HG02763 (cell line): Measurements from ENCODE around the gene MDFI.

ENCODE experiments used
- ATAC-seq: cut with Tn5 transposase; IDR thresholded peaks from one replicate; pipeline ENCODE4 v1.9.1; 2021; ENCODE audit warnings: mild to moderate bottlenecking, moderate library complexity; ENCODE audit not compliant: unreplicated experiment

MDFI gene

DNA sequence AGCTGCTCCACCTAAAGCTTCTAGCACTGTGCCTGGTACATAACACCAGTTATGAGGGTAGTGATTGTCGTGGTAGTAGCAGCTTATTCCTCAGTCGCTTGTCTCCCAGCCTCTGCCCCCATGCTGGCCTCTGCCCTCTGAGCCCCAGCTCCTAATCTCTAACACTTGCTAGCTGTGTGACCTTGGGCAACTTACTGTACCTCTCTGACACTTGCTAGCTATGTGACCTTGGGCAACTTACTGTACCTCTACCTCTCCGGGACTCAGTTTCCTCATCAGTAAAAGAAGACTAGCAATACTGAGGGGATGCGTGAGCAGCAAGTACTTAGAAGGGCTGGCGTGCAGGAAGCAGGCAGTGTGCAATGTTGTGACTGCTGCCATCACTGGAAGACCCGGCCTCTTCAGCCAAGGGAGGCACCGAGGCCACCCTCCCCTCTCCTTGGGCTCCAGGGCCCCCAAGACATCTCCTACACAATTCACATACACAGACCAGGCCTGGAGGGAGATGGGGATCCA, 9.9 kb downstream of the MDFI start:
- no peak for ATAC-seq

DNA sequence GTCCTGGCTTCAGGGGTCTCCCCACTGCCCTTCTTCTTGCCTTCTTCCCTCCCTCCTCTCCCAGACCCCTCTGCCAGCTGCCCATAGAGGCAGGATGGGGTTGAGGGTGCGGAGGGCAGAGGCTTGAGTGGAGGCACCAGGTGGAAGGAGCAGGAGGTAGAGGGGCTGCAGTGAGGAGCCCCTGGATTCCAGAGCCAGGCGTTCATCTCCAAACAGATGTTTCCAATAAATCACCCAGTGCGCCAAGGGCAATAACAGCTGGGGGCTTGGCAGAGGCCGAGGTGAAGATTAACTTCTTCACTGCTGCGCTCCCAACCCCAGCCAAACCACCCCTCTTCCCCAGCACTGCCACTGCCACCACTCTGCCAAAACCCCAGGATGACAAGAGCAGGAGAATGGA, 10.7 kb downstream of the MDFI start:
- no peak for ATAC-seq

DNA sequence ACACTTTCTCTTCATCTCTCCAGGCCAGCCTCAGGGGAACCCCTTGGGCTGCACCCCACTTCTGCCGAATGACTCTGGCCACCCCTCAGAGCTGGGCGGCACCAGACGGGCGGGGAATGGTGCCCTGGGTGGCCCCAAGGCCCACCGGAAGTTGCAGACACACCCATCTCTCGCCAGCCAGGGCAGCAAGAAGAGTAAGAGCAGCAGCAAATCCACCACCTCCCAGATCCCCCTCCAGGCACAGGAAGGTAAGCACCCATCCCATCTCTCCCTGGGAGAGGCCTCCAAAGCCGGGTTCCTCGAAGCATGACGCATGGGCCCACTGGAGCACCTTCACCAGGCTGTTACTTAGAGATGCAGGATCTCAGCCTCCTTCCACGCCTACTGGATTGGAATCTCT, 11.3 kb downstream of the MDFI start:
- ATAC-seq = no peak

DNA sequence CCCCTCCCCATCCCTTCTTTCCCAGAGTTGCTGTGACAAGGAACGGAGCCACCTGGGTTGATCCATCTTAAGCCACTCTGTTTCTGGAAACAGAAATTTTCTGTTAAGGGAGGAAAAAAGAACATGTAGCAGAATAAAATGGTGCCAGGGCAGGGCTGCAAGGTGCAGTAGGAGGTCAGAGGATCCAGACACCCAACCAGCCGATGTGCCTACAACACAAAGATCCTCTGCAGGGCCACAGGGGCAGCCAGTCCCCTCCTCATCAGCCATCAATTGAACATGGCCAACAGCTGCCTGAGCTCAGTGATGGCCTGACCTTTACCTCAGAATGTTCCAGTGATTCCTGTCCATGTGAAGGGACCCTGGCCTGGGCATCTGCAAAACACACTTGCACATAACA, 11.9 kb downstream of the MDFI start:
- no peak for ATAC-seq

DNA sequence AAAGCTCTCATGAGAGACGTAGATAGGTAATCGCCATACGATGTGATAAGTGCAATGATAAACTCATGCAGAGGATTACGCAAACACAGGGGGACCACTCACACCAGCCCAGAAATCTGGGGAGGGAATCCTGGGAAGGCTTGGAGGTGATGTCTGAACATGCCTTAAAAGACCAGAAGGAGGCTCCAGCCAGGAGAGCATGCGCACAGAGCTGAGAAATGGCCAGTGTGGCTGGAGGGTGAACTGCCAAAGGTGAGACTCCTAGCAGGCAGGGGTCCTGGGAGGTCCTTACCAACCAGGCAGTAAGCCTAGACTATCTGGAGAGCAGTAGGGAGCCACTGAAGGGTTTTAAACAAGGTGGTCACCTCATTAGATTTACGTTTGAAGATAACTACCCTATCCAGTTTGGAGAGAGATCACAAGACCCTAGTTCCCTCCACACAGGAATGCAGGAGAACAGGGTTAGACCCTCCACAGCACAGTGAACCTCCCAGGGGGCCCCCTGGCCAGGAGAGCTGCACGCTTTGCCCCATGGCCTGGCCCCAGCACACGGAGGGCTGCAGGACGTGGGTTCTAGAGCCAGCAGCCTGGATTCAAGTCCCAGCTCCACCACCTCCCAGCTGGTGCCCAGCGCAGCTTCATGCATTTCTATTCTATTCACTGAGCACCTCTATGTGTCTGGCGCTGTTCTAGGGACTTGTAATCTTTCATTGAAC, 13.1 kb downstream of the MDFI start:
- ATAC-seq = no peak

DNA sequence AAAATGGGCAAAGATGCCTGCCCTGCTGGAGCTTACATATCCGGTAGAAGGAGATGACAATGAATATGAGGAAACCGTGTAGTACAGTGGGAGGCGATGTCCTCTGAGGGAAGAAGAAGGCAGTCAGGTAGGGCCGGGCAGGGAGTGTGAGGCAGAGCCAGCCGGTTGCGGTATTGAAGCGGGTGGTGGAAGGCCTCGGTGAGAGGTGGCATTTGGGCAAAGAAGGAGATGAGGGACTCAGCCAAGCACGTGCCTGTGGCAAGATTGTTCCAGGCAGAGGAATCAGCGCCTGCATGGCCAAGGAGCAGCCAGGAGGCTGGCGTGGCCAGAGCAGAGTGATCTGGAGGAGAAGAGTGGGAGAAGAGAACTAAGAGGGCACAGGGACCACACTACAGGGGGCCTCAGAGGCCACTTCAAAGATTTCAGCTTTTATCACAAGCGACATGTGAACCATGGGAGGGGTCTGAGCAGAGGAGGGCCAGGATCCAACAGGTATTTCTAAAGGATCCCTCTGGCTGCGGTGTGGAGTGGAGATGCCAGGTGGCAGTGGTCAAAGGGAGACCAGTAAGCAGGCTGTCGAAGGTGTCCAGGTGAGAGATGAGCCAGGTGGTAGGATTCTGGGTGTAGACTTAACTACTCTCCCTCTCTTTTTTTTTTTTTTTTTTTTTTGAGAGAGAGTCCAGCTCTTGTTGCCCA, 13.8 kb downstream of the MDFI start:
- ATAC-seq = no peak

DNA sequence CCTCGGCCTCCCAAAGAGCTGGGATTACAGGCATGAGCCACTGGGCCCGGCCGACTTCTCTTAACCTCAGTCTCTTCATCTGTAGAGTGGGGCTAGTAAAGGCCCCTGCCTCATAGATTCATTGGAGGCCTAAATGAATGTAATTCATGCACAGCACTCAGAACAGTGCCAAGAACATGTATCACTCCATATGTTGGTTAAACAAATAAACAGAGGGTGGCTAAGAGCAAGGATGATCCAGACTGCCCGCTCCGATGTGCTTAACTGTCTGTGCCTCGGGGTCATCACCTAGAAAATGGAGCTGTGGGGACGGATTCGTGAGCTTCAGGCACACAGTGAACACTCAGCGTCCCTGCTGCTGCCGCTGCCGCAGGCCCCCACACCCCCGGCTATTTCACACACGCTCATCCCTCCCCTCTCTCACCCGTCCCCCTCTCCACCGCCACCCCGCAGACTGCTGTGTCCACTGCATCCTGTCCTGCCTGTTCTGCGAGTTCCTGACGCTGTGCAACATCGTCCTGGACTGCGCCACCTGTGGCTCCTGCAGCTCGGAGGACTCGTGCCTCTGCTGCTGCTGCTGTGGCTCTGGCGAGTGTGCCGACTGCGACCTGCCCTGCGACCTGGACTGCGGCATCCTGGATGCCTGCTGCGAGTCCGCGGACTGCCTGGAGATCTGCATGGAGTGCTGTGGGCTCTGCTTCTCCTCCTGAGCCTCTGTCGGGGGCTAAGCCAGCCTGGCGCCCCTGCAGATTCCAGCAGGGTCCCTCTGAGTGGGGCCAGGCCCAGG, 14.8 kb downstream of the MDFI start:
- ATAC-seq = no peak

DNA sequence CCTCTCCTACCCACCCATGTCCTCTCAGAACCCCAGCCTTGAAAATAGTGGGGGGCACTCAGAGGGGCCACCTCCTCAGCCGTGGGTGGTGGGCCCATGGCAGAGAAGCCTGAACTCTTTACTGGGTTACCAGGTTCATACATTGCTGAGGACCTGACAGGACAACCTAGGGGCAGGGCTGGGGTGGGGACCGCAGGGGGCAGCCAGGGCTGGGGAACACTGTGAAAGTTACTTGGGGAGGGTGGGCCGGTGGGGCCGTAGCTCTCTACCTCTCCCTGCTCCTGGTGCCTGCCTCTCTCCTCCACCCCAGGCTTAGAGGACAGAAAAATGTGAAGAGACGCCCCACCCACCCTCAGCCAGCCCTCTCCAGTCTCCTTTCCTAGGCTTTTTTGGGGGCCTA, 15.4 kb downstream of the MDFI start:
- no peak for ATAC-seq

DNA sequence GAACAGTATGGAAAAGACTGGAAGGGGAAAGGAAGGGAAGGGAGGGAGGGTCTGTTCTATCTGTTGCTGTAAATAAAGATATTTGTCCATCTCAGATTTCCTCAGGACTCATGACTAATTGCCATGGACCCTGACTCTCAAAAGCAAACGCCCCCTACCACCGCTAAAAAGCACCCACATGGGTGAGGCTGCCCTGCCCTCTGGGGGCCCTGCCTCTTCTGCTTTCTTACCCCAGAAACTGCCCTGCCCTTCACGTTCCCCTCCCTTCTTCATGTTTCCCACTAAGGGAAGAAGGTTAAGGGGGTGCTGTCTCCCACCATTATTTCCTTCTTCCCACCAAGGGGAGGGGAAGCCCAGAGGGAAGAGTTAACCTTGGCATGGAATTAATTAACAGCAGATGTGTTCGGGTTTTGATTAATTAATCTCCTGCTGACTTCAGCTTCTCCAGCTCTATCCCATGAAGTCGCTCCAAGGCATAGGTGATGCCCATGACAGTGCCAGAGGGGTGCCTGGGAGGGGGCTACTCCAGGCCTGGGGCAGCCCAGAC, 16.0 kb downstream of the MDFI start:
- ATAC-seq = no peak

DNA sequence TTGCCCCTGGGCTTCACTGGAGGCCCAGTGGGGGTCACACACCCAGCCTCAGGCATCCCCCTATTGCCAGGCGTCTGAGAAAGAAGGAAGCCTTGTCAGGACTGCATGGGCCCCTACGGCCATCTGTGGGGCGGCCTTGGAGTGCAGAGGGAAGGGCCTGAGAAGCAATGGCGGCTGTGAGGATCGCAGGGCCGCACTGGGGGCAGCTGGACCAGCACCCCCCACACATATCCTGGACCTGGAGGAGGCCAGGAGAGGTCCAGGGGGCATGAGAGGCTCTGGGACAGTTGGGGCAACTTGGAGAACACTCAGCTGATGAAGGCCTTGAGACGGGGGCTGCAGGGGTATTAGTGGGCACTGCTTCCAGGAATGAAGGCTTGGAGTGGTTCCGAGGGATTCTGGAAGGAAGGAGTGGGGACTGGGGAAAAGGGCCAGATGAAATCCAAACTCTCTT, 16.5 kb downstream of the MDFI start:
- no peak for ATAC-seq

DNA sequence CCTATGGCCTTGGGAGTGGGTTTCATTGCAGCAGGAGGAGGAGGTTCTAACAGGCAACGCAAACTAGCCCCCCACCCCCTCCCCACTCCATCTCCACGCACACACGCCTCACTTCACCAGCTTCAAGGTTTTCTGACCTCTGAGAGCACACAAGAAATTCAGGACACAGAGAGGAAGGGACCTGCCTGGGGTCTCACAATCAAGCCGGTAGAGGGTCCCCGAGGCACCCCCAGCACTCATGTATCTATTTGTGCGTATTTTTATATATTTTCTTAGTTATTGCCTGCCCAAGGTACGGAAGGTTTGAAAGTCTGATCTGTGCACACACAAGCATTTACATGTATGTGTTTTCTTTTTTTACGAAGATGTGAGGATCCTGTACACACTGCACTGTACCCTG, 16.9 kb downstream of the MDFI start:
- ATAC-seq = no peak

DNA sequence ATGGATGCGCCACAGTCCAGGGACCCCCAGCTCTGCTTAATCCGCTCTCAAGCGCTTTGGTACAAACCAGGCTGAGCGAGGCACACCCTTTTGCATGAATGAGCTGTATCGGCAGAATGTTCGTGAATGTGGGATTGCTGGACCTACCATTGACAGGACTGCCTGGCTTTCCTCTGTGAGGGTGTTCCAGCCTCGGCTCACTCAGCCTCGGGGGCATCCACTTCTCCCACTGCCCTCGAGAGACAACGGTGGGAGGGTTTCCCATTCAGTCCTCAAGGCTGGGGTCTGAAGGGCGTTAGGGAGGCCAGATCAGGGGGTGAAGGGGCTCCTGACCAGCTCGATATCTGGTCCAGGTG, 17.4 kb downstream of the MDFI start:
- ATAC-seq = no peak

DNA sequence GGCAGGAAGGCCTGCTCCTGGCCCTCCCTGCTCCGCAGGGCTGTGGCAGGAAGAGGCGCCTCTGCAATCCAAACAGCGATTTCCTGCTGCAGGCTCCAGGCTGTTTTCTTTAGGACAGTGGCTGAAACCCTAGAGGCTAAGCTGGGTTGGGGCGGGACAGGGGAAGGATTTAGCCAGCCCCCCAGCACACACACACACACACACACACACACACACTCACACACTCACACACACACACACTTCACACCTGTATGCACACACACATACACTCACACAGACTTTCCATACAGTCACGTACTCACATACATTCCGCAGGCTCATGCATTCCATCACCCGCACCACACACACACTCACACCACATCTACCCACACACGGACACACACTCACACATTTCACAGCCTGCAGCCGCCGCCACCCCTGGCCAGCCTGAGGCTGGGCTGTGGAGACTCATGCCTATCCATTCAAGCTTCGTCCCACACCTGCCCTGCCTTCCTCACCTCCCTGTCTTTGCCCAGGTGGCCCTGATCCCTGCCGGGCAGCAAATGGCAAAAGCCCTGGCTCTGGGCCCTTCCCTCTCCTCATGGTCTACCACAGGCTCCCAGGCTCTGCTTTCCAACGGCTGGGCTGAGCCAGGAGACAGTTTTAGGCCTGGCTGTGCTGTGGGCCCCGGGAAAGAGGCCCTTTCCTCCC, 17.9 kb downstream of the MDFI start:
- ATAC-seq = no peak

DNA sequence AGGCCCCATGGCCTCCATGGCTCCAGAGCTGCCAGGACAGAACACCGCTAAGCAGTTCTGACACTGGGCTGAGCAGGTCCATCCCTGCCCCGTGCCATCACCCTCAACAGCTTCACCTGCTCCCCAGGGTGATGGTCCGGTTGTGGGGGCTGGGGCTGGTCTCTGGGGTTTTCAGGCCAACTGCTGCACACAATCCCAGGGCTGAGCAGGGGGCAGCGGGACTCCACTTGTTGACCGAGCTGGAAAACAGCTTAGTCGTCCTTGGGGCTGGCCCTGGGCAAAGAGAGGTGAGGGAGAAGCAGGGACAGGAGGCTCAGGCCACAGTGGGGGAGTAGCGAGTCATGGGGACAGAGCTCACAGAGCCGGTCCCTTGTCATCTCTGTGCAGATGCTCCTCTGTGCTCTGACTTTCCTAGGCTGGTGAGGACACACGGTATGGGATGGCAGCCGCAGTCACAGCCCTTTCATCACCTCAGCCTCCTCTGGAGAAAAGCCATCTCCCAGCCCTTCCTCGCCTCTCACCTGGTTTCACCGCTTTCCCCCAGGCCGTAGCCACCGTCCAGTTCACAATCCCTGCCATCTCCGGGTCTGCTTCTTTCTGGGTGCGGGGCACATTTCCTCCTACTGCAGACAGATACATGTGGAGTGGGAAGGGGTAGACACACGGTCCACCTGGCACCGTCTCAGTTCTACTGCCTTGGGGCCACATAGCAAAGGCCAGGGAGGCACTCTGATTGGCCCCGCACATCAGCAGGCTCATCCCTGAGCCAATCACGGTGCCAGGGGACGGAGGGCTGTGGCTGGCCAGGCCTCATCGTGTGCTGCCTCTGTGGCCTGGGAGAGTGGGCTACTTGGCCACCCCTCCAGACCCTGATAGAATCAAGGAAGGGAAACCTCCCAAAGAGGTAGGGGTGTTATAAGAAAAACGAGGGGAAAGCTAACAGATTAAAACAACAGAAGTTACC, 19.1 kb downstream of the MDFI start:
- ATAC-seq = no peak

DNA sequence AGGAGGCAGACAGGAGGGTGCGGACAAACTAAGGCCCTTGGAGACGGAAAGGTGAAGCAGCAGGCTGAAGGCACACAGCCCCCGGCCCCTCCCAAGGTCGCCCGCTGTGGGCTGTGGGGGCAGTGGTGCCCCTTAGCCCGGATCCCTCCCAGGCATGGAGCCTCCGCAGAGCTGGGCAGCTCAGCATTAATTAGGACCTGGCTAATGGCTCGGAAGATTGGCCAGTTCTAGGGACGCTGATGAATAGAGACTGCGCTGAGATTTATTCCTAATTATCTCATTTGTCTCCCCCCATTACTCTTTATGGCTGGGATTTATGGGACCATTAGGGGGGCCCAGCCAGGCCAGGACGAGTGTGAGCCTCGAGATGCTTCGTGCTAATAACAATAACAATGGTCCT, 20.4 kb downstream of the MDFI start:
- no peak for ATAC-seq

DNA sequence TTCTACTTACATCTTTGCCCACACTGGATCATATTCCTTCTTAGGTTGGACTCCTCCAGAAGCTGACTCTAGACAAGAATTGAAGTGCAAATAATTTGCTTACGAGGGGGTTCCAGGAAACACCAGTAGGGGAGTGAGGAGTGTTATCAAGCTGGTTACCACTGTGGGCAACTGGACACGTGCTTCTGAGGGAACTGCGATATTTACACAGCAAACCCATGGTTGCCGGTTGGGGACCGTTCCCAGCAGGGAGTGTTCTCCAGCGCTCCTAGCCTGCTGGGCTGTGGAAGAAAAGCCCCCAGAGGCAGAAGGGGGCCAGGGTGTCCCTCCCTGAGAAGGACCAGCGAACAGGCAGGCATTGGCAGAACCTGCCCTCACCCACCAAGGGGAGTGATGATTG, 21.7 kb downstream of the MDFI start:
- ATAC-seq = no peak

DNA sequence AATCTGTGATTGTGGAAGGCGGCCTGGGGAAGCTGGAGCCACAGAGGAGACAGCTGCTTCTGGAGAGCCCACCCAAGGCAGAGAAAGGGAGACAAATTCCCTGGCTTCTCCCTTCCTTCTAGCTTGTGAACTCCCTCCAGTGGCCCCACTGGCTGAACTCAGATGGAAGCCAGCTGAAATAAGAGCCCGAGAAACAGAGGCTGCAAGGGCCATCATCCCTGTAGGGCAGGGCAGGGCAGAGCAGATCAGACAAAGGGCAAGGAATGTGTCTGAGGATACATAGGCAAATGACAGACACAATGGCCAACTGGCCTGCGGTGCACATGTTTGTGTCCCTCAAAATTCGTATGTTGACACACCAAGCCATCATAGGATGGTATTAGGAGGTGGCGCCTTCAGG, 25.3 kb downstream of the MDFI start:
- no peak for ATAC-seq

DNA sequence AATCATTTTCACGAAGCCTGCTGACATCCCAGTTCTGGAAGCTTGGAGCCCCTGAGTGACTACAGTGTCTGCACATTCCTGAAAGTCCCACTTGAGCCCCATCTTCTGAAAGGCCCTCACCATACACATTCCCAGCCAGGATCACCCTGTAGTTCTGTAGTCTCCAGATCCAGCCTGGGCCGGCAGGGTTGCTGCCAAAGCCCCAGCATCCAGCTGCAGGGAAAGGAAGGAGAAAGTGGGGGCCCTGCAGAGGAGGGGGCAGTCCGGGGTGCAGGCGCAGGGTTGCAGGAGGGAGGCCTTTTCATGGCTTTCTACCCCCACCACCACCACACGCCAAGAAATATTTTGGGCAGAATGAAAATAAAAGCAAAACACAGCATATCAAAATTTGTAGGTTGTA, 26.0 kb downstream of the MDFI start:
- no peak for ATAC-seq

DNA sequence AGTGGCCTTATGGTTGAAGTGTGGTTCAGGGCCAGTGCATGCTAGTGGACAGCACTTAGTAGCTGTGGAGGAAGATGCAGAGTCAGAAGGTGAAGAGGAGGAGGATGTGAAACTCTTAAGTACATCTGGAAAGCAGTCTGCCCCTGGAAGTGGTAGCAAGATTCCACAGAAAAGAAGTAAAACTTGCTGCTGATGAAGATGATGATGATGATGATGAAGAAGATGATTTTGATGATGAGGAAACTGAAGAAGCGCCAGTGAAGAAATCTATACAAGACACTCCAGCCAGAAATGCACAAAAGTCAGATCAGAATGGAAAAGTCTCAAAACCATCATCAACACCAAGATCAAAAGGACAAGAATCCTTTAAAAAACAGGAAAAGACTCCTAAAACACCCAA, 28.9 kb downstream of the MDFI start:
- ATAC-seq = no peak

DNA sequence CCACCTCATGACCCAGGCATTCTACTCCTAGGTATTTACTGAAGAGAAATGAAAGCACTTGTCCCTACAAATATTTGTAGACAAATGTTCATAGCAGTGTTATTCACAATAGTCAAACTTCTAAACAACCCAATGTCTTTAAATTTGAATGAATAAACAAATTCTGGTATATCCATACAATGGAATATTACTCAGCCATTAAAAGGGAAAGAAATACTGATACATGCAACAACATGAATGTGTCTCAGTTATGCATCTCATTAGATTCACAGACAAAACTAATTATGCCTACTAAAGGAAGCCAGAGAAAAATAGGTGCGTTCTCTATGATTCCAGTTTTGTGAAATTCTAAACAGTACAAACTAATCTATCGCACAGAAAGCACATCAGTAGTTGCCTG, 30.7 kb downstream of the MDFI start:
- ATAC-seq = no peak
